GM12878 (cell line): ENCODE measurements around the gene KCNAB3. TPM values are rescaled to one million over a fixed set of nuclear protein-coding genes. Genes with fewer than 3 reads are reported as not detected.

Source experiments
- BRCA1 ChIP-seq: IDR thresholded peaks from 2 replicates; pipeline ENCODE4 v1.6.1; 2011; ENCODE audit warnings: low read depth, low read length, improper control_type of control experiment
- CBFB ChIP-seq: IDR thresholded peaks from 2 replicates; pipeline ENCODE4 v1.6.1; 2016; ENCODE audit warnings: antibody characterized with exemption, low read depth
- CEBPB ChIP-seq, 2 experiments: fragments of 150-350 bp in 1 of 2; IDR thresholded peaks; 2 replicates each; pipeline ENCODE4 v1.6.1; 2012 to 2014; ENCODE audit warnings: low read depth in 2 of 2, low read length in 2 of 2, borderline replicate concordance in 1 of 2, inconsistent platforms in 1 of 2
- CHD2 ChIP-seq: IDR thresholded peaks from 2 replicates; pipeline ENCODE4 v1.6.1; 2011; ENCODE audit warnings: low read depth, low read length, improper control_type of control experiment, borderline replicate concordance
- IKZF1 ChIP-seq: fragments of 450-650 bp; conservative IDR thresholded peaks from 2 replicates; pipeline ENCODE4 v1.6.1; 2017; ENCODE audit warnings: antibody characterized with exemption, mild to moderate bottlenecking
- IKZF2 ChIP-seq, 2 experiments: fragments of 450-650 bp; IDR thresholded peaks; 2 replicates each; pipeline ENCODE4 v1.6.1; 2017; ENCODE audit warnings: mild to moderate bottlenecking in 2 of 2, moderate library complexity in 2 of 2
- JUNB ChIP-seq: IDR thresholded peaks from 2 replicates; pipeline ENCODE4 v1.6.1; 2016; ENCODE audit warnings: antibody characterized with exemption, mild to moderate bottlenecking
- KLF5 ChIP-seq: fragments of 450-650 bp; IDR thresholded peaks from 2 replicates; pipeline ENCODE4 v1.6.1; 2014; ENCODE audit warnings: mild to moderate bottlenecking; ENCODE audit not compliant: partially characterized antibody
- MTA3 ChIP-seq: IDR thresholded peaks from 2 replicates; pipeline ENCODE4 v1.6.1; 2012; ENCODE audit warnings: low read length, inconsistent platforms, borderline replicate concordance
- NFIC ChIP-seq: IDR thresholded peaks from 2 replicates; pipeline ENCODE4 v1.6.1; 2012; ENCODE audit warnings: low read depth, mild to moderate bottlenecking, inconsistent platforms, low read length, moderate library complexity
- NR2C2 ChIP-seq: IDR thresholded peaks from 2 replicates; pipeline ENCODE4 v1.6.1; 2011; ENCODE audit warnings: borderline replicate concordance, low read depth; ENCODE audit not compliant: control insufficient read depth, insufficient read length
- SMAD5 ChIP-seq: IDR thresholded peaks from 2 replicates; pipeline ENCODE4 v1.6.1; 2016; ENCODE audit warnings: antibody characterized with exemption, low read depth
- STAT1 ChIP-seq: fragments of 450-650 bp; conservative IDR thresholded peaks from 2 replicates; pipeline ENCODE4 v1.6.1; 2014; ENCODE audit warnings: antibody characterized with exemption, mild to moderate bottlenecking
- YY1 ChIP-seq: IDR thresholded peaks from 2 replicates; pipeline ENCODE4 v1.6.1; 2011; ENCODE audit warnings: low read depth, mild to moderate bottlenecking, low read length
- ZBED1 ChIP-seq: IDR thresholded peaks from 2 replicates; pipeline ENCODE4 v1.6.1; 2016; ENCODE audit warnings: borderline replicate concordance
- ZNF217 ChIP-seq: fragments of 450-650 bp; IDR thresholded peaks from 2 replicates; pipeline ENCODE4 v1.6.1; 2017; ENCODE audit warnings: antibody characterized with exemption, mild to moderate bottlenecking
- ZNF274 ChIP-seq: IDR thresholded peaks from one replicate; pipeline ENCODE4 v1.8.0; 2011; ENCODE audit not compliant: insufficient read length, insufficient read depth
- polyA plus RNA-seq, 11 experiments: library from polyadenylated mRNA; depleted of rRNA in 4 of 11; unstranded in 6 of 11; stranded (reverse) in 5 of 11; fragments of >200 nt; fragmentation: Nextera tagmentation in 4 of 11; fragmentation: Illumina TruSeq in 1 of 11; extraction: Ambion mirVana in 4 of 11; extraction: Trizol in 1 of 11; gene quantifications; 1 replicate in 1 of 11; 2 replicates in 10 of 11; pipeline versions ENCODE4 v1.2.1 to v1.2.3, GENCODE V29; 2011 to 2016; ENCODE audit warnings: inconsistent platforms in 2 of 11, missing spikeins in 2 of 11, low read depth in 1 of 11
- total RNA-seq, 4 experiments: library from RNA; depleted of rRNA in 3 of 4; stranded (reverse); fragments of >200 nt in 3 of 4; fragmentation: Illumina TruSeq in 1 of 4; extraction: Trizol in 1 of 4; gene quantifications; 2 replicates each; pipeline versions ENCODE4 v1.2.1 to v1.2.3, GENCODE V29; 2013 to 2021
- TF ChIP-seq, protein P1 (sequence below): fragments of 450-650 bp; IDR thresholded peaks from 2 replicates; pipeline ENCODE4 v1.6.1; 2016; ENCODE audit warnings: mild to moderate bottlenecking
- TF ChIP-seq, protein P2 (sequence below): fragments of 450-650 bp; IDR thresholded peaks from 2 replicates; pipeline ENCODE4 v1.6.1; 2018; ENCODE audit warnings: borderline replicate concordance, mild to moderate bottlenecking; ENCODE audit not compliant: partially characterized antibody
- TF ChIP-seq, protein P3 (sequence below): fragments of 450-650 bp; IDR thresholded peaks from 2 replicates; pipeline ENCODE4 v1.6.1; 2017; ENCODE audit warnings: low read depth, mild to moderate bottlenecking, moderate library complexity
- TF ChIP-seq, protein P4 (sequence below): fragments of 450-650 bp; IDR thresholded peaks from 2 replicates; pipeline ENCODE4 v1.6.1; 2017; ENCODE audit warnings: mild to moderate bottlenecking, moderate library complexity

KCNAB3 gene
- total and polyA plus RNA-seq, 10 of the 15 experiments (the other 5 are each of a cell fraction or from before 2014, with no cell fraction given), result 0.22 to 7.9 (median 1.8) TPM

DNA sequence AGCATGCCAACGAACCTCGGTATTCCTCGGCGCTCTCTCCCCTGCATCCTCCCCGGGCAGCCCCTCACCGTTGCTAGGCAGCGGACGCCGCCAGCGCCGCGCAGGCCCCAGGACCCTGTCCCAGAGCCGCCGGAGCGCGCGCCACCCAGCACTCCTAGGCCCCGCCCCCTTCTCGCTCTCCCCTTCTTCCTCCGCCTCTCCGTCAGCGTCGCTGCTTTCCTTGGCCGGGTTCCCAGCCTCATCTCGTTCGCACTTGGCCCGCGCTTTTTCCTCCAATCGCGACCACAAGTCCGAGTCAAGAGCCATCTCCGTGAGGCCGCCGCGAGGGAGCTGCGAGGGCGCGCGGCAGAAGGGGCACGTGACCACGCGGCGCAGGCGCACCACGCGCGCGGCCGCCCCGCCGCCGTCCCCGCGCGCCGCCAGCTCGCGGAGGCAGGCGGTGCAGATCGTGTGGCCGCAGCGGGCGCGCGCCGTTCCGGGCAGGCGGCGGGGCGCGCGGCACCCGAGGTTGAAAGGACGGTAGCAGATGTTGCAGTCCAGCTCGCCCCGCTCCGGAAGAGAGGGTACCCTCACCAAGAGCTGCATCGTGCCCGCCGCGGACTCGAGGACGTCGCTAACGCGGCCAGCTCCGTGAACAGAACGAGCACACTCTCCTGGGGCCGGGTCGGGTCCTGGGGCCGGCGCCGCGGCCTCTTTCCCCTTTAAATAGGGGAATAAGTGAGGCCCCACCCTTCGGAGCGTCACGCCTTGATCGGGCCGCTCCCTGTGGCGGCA, 13.9 kb downstream of the KCNAB3 start, which contains the start of gene RNF227 (continued):
- TF ChIP-seq, protein P1, sequence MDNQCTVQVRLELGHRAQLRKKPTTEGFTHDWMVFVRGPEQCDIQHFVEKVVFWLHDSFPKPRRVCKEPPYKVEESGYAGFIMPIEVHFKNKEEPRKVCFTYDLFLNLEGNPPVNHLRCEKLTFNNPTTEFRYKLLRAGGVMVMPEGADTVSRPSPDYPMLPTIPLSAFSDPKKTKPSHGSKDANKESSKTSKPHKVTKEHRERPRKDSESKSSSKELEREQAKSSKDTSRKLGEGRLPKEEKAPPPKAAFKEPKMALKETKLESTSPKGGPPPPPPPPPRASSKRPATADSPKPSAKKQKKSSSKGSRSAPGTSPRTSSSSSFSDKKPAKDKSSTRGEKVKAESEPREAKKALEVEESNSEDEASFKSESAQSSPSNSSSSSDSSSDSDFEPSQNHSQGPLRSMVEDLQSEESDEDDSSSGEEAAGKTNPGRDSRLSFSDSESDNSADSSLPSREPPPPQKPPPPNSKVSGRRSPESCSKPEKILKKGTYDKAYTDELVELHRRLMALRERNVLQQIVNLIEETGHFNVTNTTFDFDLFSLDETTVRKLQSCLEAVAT, result peak; percentile 28; the same call in 1 of the 2 replicates
- TF ChIP-seq BRCA1 (no peak), STAT1 (no peak), MTA3 (no peak), ZNF217 (no peak), ZBED1 (no peak), CHD2 (no peak), JUNB (no peak), YY1 (peak; percentile 6; the same call in 1 of the 2 replicates), NR2C2 (no peak), SMAD5 (no peak), NFIC (no peak), CEBPB (IDR thresholded peaks at IDR 0.05; ENCODE audit: borderline replicate concordance in 1 of 2, low read depth in 2 of 2, low read length in 2 of 2) (no peak), IKZF1 (peak; percentile 81), KLF5 (no peak), ZNF274 (no peak), CBFB (no peak), IKZF2 (IDR thresholded peaks at IDR 0.05) (no peak)
- TF ChIP-seq, protein P2, sequence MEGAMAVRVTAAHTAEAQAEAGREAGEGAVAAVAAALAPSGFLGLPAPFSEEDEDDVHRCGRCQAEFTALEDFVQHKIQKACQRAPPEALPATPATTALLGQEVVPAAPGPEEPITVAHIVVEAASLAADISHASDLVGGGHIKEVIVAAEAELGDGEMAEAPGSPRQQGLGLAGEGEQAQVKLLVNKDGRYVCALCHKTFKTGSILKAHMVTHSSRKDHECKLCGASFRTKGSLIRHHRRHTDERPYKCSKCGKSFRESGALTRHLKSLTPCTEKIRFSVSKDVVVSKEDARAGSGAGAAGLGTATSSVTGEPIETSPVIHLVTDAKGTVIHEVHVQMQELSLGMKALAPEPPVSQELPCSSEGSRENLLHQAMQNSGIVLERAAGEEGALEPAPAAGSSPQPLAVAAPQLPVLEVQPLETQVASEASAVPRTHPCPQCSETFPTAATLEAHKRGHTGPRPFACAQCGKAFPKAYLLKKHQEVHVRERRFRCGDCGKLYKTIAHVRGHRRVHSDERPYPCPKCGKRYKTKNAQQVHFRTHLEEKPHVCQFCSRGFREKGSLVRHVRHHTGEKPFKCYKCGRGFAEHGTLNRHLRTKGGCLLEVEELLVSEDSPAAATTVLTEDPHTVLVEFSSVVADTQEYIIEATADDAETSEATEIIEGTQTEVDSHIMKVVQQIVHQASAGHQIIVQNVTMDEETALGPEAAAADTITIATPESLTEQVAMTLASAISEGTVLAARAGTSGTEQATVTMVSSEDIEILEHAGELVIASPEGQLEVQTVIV, result no peak
- TF ChIP-seq, protein P3, sequence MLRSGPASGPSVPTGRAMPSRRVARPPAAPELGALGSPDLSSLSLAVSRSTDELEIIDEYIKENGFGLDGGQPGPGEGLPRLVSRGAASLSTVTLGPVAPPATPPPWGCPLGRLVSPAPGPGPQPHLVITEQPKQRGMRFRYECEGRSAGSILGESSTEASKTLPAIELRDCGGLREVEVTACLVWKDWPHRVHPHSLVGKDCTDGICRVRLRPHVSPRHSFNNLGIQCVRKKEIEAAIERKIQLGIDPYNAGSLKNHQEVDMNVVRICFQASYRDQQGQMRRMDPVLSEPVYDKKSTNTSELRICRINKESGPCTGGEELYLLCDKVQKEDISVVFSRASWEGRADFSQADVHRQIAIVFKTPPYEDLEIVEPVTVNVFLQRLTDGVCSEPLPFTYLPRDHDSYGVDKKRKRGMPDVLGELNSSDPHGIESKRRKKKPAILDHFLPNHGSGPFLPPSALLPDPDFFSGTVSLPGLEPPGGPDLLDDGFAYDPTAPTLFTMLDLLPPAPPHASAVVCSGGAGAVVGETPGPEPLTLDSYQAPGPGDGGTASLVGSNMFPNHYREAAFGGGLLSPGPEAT, result no peak
- TF ChIP-seq, protein P4, sequence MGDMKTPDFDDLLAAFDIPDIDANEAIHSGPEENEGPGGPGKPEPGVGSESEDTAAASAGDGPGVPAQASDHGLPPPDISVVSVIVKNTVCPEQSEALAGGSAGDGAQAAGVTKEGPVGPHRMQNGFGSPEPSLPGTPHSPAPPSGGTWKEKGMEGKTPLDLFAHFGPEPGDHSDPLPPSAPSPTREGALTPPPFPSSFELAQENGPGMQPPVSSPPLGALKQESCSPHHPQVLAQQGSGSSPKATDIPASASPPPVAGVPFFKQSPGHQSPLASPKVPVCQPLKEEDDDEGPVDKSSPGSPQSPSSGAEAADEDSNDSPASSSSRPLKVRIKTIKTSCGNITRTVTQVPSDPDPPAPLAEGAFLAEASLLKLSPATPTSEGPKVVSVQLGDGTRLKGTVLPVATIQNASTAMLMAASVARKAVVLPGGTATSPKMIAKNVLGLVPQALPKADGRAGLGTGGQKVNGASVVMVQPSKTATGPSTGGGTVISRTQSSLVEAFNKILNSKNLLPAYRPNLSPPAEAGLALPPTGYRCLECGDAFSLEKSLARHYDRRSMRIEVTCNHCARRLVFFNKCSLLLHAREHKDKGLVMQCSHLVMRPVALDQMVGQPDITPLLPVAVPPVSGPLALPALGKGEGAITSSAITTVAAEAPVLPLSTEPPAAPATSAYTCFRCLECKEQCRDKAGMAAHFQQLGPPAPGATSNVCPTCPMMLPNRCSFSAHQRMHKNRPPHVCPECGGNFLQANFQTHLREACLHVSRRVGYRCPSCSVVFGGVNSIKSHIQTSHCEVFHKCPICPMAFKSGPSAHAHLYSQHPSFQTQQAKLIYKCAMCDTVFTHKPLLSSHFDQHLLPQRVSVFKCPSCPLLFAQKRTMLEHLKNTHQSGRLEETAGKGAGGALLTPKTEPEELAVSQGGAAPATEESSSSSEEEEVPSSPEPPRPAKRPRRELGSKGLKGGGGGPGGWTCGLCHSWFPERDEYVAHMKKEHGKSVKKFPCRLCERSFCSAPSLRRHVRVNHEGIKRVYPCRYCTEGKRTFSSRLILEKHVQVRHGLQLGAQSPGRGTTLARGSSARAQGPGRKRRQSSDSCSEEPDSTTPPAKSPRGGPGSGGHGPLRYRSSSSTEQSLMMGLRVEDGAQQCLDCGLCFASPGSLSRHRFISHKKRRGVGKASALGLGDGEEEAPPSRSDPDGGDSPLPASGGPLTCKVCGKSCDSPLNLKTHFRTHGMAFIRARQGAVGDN, result peak; percentile 97
